Measurements from ENCODE around the gene DSCAML1. TPM values are rescaled to one million over a fixed set of nuclear protein-coding genes. Genes with fewer than 3 reads are reported as not detected.

Gene DSCAML1
- total RNA-seq, 1 donor from 2014 or later = 4.0 TPM

- H3K4me3 ChIP-seq (ENCODE audit: low read depth, low read length) = no peak overlapping the region
- DNase-seq (ENCODE audit: low read depth) = no peak
- no peak for TF ChIP-seq CTCF (conservative IDR thresholded peaks at IDR 0.05; ENCODE audit: low read depth, low read length)
These were observed 406.3 kb downstream of the DSCAML1 start for GRCh38 chr11:117390743-117391142.

- H3K4me3 ChIP-seq (ENCODE audit: low read depth, low read length) = no peak overlapping the region
- DNase-seq (ENCODE audit: low read depth) = no peak
- TF ChIP-seq CTCF (conservative IDR thresholded peaks at IDR 0.05; ENCODE audit: low read depth, low read length) = no peak
These were observed 408.8 kb downstream of the DSCAML1 start for GRCh38 chr11:117387992-117388755.

- H3K4me3 ChIP-seq (ENCODE audit: low read depth, low read length) = no peak overlapping the region
- DNase-seq (ENCODE audit: low read depth) = no peak
- no peak for TF ChIP-seq CTCF (conservative IDR thresholded peaks at IDR 0.05; ENCODE audit: low read depth, low read length)
These were observed 411.1 kb downstream of the DSCAML1 start for GRCh38 chr11:117385906-117386305.

GRCh38 chr11:117385471-117385870, 411.5 kb downstream of the DSCAML1 start:
- H3K4me3 ChIP-seq (ENCODE audit: low read depth, low read length) = no peak overlapping the region
- no peak for TF ChIP-seq CTCF (conservative IDR thresholded peaks at IDR 0.05; ENCODE audit: low read depth, low read length)
- no peak for DNase-seq (ENCODE audit: low read depth)

GRCh38 chr11:117384045-117384444, 413.0 kb downstream of the DSCAML1 start:
- TF ChIP-seq CTCF (conservative IDR thresholded peaks at IDR 0.05; ENCODE audit: low read depth, low read length) = no peak
- no peak overlapping the region for H3K4me3 ChIP-seq (ENCODE audit: low read depth, low read length)
- DNase-seq (ENCODE audit: low read depth) = peak; percentile 71

GRCh38 chr11:117382746-117383145, 414.3 kb downstream of the DSCAML1 start:
- DNase-seq (ENCODE audit: low read depth) = no peak
- H3K4me3 ChIP-seq (ENCODE audit: low read depth, low read length) = no peak overlapping the region
- TF ChIP-seq CTCF (conservative IDR thresholded peaks at IDR 0.05; ENCODE audit: low read depth, low read length) = no peak
